ENCODE results near the gene HIPK2. TPM values are rescaled to one million over a fixed set of nuclear protein-coding genes. Genes with fewer than 3 reads are reported as not detected.

Gene HIPK2
- total and polyA plus RNA-seq, 8 donors: 3.4 to 103 (median 38.6) TPM

- intact Hi-C loops (cut with DNase I; ENCODE audit: low total_unique reads): loop anchor here (5.0 kb wide), 1 partner anchor 360 kb away; no protein-coding TSS in a partner anchor
- 74 to 82% (median 79%) methylated on average over 4 of the region's 4 CpGs for WGBS, 5 donors
- TF ChIP-seq EP300 (IDR thresholded peaks at IDR 0.05) (no peak), POLR2AphosphoS5 (IDR thresholded peaks at IDR 0.05) (no peak), CTCF (IDR thresholded peaks at IDR 0.05) (no peak), POLR2A (IDR thresholded peaks at IDR 0.05) (no peak)
Observed at GRCh38 chr7:139642283-139642682, 135.5 kb downstream of the HIPK2 start.

GRCh38 chr7:139641337-139641992 lies 136.3 kb downstream of the HIPK2 start:
- WGBS, 5 donors: 87 to 92% (median 89%) methylated on average over 14 of the region's 14 CpGs
- intact Hi-C loops (cut with DNase I; ENCODE audit: low total_unique reads): loop anchor here (5.0 kb wide), 1 partner anchor 361 kb away; no protein-coding TSS in a partner anchor

More at GRCh38 chr7:139642283-139642682, 135.5 kb downstream of the HIPK2 start:
- Histone ChIP-seq H3K36me3 (peaks cover 5 to 36% (median 24%) of the 10 kb centered on the region in 4 donors), H3K27me3 (no peaks in the 10 kb centered on the region), H3K4me1 (peaks cover 12 to 39% (median 22%) of the 10 kb centered on the region in 4 donors), H3K27ac (no peak overlapping the region), H3K4me3 (no peak overlapping the region), H3K9me3 (no peaks in the 10 kb centered on the region)
- no peak for DNase-seq

GRCh38 chr7:139640681-139641080 lies 137.1 kb downstream of the HIPK2 start:
- intact Hi-C loops (cut with DNase I; ENCODE audit: low total_unique reads): loop anchor here (5.0 kb wide), 1 partner anchor 362 kb away; no protein-coding TSS in a partner anchor
- Histone ChIP-seq H3K4me3 (no peak overlapping the region), H3K4me1 (peaks cover 0 to 29% (median 7%) of the 10 kb centered on the region in 4 donors), H3K9me3 (no peaks in the 10 kb centered on the region), H3K27ac (no peak overlapping the region), H3K27me3 (no peaks in the 10 kb centered on the region), H3K36me3 (peaks cover 5 to 36% (median 30%) of the 10 kb centered on the region in 4 donors)
- TF ChIP-seq POLR2A (IDR thresholded peaks at IDR 0.05) (no peak), EP300 (IDR thresholded peaks at IDR 0.05) (no peak), POLR2AphosphoS5 (IDR thresholded peaks at IDR 0.05) (no peak), CTCF (IDR thresholded peaks at IDR 0.05) (no peak)
- 83 to 98% (median 92%) methylated on average over 2 of the region's 2 CpGs for WGBS, 5 donors
- no peak for DNase-seq

More at GRCh38 chr7:139641337-139641992, 136.3 kb downstream of the HIPK2 start:
- no peak for DNase-seq
- H3K4me1 ChIP-seq: peaks cover 6 to 33% (median 14%) of the 10 kb centered on the region in 4 donors
- no peak overlapping the region for H3K4me3 ChIP-seq
- no peaks in the 10 kb centered on the region for H3K9me3 ChIP-seq
- peaks cover 5 to 36% (median 30%) of the 10 kb centered on the region in 4 donors for H3K36me3 ChIP-seq
- H3K27ac ChIP-seq: no peak overlapping the region
- no peaks in the 10 kb centered on the region for H3K27me3 ChIP-seq
- TF ChIP-seq CTCF (IDR thresholded peaks at IDR 0.05) (no peak), POLR2AphosphoS5 (IDR thresholded peaks at IDR 0.05) (no peak), EP300 (IDR thresholded peaks at IDR 0.05) (no peak), POLR2A (IDR thresholded peaks at IDR 0.05) (no peak)

- Histone ChIP-seq H3K4me1 (peaks cover 0 to 26% (median 4%) of the 10 kb centered on the region in 4 donors), H3K36me3 (peaks cover 0 to 39% (median 32%) of the 10 kb centered on the region in 4 donors), H3K27me3 (no peaks in the 10 kb centered on the region), H3K4me3 (no peak overlapping the region), H3K9me3 (no peaks in the 10 kb centered on the region), H3K27ac (no peak overlapping the region)
- no peak for DNase-seq
- TF ChIP-seq POLR2A (IDR thresholded peaks at IDR 0.05): no peak
- no peak for TF ChIP-seq CTCF (IDR thresholded peaks at IDR 0.05)
- TF ChIP-seq EP300 (IDR thresholded peaks at IDR 0.05): no peak
- WGBS, 5 donors: 87 to 99% (median 95%) methylated on average over 6 of the region's 6 CpGs
- intact Hi-C loops (cut with DNase I; ENCODE audit: low total_unique reads): no loop called here
Observed at GRCh38 chr7:139639563-139639962, 138.2 kb downstream of the HIPK2 start.

Data from stomach (tissue), 9 donors.